CD4-positive, alpha-beta T cell treated with Interleukin-17A for 1 hour (primary cell): ENCODE data around the gene L1TD1.
"Not testable (repeated sequence)": the region's sequence is repeated elsewhere in the genome, so short reads cannot be mapped to it uniquely, and the experiment has no call there.

Source experiments
- DNase-seq: peaks from one replicate; pipeline ENCODE4 v3.0.0-alpha.2; 2020

The L1TD1 gene

DNA sequence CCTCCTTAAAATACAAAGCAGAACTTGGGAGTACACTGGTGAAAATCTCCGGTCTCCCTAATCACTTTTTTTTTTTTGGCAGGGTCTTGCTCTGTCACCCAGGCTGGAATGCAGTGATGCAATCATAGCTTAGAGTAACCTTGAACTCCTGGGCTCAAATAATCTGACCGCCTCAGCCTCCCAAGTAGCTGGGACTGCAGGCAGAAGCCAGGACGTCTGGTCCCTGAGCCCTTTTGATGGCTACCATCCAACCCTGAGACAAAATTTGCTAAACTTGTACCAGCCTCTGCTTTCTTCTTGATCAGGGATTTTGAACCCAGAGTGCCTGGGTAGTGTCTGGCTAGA, 4.1 kb downstream of the L1TD1 start:
- DNase-seq: no peak

DNA sequence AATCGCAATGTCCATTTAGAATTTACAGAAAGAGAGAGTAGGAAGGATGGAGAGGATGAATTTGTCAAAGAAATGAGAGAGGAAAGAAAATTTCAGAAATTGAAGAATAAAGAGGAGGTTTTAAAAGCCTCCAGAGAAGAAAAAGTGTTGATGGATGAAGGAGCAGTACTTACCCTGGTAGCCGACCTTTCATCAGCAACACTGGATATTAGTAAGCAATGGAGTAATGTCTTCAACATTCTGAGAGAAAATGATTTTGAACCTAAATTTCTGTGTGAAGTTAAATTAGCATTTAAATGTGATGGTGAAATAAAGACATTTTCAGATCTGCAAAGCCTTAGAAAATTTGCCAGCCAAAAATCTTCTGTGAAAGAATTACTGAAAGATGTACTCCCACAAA, 12.5 kb downstream of the L1TD1 start:
- no peak for DNase-seq

DNA sequence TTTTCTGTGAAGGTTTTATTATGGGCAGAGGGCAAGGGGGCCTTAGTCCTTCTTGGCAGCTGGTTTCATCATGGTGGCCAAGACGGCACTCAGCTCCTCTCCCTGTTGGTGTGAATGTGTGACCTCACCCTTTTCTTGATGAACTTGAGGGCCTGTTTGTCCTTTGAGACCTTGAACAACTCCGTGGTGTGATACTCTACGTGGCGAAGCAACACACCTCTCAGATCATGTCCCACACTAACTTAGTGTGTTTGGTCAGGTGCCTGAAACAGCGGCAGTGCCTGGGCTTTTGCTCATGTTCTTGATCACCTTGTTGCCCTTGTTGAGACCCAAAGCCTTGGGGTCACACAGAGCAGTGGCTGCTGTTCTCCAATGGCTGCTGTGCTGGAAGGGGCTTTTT, 13.4 kb downstream of the L1TD1 start:
- DNase-seq: no peak

DNA sequence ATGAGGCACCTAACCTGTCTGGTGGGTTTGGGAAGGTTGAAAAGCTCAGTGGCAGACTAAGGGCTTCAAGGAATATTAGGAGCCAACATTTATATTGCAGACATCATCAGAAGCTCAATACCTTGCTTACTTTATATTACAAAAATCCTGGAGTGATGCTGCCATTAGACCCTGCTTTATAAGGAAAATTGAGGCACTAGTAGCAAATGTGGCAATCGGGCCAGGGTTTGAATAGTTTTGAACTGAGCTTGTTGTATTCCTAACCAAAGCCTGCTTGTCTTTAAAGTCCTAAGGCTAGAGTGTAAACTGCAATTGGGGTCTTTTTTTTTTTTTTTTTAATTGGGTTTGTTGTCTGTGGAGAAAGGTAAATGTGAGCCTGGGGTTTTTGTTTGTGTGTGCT, 14.3 kb downstream of the L1TD1 start:
- no peak for DNase-seq

DNA sequence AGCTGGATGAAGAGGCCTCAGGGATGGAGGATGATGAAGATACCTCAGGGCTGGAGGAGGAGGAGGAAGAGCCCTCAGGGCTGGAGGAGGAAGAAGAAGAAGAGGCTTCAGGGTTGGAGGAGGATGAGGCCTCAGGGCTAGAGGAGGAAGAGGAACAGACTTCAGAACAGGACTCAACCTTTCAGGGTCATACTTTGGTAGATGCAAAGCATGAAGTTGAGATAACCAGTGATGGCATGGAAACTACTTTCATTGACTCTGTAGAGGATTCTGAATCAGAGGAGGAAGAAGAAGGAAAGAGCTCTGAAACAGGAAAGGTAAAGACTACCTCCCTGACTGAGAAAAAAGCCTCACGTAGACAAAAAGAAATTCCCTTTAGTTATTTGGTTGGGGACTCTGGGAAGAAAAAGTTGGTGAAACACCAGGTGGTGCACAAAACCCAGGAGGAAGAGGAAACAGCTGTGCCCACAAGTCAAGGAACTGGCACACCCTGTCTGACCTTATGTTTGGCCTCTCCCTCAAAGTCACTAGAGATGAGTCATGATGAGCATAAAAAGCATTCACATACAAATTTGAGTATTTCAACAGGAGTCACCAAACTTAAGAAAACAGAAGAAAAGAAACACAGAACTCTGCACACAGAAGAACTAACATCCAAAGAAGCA, 15.4 kb downstream of the L1TD1 start:
- no peak for DNase-seq

DNA sequence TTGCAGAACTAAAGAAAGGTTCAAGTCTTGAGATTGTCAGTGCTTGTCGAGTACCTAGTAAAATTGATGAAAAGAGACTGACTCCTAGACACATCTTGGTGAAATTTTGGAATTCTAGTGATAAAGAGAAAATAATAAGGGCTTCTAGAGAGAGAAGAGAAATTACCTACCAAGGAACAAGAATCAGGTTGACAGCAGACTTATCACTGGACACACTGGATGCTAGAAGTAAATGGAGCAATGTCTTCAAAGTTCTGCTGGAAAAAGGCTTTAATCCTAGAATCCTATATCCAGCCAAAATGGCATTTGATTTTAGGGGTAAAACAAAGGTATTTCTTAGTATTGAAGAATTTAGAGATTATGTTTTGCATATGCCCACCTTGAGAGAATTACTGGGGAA, 16.3 kb downstream of the L1TD1 start:
- no peak for DNase-seq

DNA sequence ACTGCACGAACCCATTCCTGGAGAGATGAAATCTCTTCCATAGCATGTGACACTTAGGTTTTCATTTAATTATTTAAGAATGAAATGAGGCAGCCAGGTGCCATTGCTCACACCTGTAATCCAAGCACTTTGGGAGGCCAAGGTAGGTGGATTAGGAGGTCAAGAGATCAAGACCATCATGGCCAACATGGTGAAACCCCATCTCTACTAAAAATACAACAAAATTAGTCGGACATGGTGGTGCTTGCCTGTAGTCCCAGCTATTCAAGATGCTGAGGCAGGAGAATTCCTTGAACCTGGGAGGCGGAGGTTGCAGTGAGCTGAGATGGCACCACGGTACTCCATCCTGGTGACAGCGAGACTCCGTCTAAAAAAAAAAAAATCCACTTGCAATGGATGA, 17.8 kb downstream of the L1TD1 start:
- DNase-seq: no peak

DNA sequence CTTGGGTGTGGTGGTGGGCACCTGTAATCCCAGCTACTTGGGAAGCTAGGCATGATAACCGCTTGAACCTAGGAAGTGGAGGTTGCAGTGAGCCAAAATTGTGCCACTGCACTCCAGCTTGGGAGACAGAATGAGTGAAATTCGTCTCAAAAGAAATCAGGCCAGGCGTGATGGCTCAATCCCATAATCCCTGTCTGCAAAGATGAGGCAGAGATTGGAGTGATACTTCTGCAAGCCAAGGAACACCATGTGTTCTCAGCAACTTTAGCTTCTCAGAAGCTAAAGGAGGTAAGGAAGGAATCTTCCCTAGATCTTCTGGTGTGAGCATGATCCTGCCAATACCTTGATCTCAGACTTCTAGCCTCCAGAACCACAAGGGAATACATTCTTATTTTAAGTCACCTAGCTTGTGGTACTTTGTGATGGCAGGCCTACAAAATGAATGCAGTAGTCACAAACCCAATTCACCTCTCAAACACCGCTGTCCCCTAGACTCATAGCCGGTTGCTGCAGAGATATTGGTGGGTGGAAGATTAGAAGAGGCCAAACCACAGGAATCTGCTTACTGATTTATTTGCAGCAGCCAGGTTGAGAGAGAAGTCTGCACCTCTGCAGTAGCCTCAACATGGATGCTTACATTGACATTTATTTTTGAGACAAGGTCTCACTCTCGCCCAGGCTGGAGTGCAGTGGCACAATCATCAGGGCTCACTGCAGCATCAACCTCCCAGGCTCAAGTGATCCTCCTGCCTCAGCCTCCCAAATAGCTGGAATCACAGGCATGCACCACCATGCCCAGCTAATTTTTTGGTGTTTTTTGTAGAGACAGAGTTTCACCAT, 18.6 kb downstream of the L1TD1 start:
- DNase-seq: no peak

DNA sequence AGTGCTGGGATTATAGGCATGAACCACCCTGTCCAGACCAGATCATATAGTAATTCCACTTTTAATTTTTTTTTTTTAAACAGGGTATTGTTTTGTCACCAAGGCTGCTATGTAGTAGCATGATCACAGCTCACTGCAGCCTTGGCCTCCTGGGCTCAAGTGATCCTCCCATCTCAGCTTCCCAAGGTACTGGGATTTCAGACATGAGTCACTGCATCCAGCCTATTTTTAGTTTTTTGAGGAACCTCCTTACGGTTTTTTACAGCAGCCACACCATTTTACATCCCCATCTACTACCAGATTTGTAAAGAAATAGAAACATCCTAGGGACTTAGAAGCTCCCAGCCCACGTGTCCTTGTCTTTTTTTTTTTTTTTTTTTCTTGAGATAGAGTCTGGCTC, 24.0 kb downstream of the L1TD1 start:
- no peak for DNase-seq

DNA sequence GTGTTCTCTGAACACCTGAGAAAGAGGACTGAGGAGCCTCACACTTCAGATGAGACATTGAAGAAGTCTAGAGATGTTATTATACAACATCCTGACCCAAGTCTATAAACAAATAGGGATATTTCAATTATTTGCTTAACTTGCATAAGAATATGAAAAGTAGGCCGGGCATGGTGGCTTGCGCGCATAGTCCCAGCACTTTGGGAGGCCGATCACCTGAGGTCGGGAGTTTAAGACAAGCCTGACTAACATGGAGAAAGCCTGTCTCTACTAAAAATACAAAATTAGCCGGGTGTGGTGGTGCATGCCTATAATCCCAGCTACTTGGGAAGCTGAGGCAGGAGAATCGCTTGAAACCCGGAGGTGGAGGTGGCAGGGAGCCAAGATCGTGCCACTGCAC, 25.8 kb downstream of the L1TD1 start:
- DNase-seq: not testable (repeated sequence)

DNA sequence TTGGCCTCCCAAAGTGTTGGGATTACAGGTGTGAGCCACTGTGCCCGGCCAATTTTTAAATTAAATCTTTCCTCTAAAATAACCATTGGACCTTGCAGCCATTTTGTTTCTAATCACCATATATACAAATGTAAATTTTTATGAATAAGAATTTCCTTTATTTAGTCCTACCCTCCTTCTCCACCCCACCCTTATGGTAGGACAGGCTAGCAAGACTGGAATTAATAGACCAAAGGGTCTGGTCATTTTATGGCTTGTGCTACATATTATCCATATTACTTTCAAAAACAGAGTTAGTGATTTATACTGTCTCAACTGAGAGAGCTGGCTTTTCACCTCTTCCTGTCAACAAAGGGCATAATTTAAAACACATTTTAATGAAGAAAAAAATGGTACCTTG, 26.5 kb downstream of the L1TD1 start:
- no peak for DNase-seq

DNA sequence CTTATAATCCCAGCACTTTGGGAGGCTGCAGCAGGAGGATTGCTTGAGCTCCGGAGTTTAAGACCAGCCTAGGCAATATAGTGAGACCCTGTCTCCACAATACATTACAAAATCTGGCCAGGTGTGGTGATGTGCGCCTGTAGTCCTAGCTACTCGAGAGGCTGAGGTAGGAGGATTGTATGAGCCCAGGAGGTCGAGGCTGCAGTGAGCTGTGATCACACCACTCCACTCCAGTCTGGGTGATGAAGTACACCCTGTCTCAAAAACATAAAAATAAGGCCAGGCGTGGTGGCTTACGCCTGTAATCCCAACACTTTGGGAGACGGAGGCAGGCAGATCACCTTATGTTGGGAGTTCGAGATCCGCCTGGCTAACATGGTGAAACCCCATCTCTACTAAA, 27.7 kb downstream of the L1TD1 start:
- DNase-seq: no peak

DNA sequence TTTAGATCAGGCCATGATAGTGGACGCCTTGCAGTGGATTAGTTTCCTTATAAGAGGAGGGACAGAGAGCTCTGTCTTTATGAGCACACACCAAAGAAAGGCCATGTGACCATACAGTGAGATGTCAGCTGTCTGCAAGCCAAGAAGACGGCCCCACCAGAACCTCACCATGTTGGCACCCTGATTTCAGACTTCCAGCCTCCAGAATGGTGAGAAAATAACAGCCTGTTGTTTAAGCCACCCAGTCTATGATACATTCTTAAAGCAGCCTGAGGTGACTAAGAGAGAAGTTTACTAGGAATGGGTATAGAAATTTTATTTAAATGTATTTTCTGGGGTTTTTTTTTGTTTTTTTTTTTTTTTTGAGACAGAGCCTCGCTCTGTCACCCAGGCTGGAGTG, 29.5 kb downstream of the L1TD1 start:
- DNase-seq: no peak

DNA sequence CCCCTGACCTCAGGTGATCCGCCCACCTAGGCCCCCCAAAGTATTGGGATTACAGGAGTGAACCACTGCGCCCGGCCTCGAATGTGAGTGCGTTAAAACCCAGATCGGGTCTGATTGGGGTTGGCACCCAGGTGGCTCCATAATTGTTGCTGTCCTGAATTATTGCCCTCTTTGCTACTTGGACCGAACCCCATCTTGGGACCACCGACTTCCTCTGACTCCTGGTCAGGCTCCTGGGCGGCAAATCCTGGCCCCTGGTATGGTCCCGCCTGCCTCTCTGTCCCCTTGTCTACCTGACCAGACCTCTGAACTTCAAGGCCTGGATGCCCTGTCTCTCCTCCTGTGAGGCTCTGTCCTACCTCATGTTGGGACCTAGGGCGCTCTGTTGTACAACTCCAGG, 32.8 kb downstream of the L1TD1 start:
- DNase-seq: no peak

DNA sequence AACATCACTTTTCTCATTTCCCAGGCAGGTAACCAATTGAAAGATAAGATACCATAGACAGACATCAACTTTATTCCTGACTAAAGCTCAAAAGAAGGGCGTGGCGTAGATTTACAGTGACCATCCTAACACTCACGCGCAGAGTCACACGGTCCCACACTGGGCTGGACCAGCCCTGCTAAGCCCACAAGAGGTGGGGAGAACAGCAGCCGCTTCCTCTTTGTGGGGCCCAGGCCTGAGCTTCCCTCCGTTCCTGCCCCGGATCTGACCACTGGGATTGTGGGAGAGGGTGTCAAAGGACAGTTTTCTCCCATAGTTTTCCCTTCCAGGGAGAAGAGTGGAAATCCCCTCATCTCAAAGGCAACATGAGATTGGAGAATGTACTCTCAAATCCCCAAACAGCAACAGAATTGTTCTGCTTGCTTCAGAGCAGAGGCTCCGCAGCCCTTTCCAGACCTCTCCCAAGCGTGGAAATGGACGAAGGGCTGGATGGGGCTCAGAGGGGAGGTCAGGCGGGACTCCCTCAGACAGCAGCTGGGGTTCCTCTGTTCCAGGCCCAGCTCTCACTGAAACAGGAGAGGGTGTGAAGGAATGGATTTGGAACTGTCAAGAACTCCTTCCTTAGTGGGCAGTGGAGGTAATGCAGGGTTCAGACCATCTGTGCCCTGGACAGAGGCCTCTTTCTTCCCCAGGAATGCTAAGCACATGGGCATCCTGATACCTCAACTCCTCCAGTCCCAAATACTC, 33.7 kb downstream of the L1TD1 start:
- no peak for DNase-seq

DNA sequence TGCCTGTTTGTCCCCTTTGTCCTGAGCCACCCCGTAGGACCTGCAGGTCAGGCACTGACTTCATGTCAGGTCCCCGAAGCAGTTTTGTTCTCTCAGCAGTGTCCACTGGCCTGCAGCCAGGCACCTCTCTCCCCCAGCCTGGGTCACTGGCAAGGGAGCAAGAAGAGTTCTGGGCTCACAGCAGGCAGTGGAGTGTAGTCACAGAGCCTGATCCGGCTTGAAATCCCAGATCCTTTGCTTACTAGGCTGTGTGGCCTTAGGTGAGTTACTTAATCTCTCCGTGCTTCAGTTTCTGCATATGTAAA, 34.2 kb downstream of the L1TD1 start:
- DNase-seq: no peak

DNA sequence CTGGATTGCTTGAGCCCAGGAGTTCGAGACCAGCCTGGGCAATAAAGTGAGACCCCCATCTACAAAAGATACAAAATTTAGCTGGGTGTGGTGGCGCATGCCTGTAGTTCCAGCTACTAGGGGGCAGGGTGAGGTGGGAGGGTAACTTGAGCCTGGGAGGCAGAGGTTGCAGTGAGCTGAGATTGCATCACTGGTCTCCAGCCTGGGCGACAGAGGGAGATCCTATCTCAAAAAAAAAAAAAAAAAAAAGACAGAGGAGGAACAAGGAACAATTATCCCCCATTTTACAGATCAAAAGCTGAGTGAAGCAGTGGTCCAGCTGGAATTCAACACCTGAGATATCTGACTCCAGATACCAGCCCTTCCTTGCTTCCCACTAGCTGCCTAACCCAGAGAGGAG, 34.8 kb downstream of the L1TD1 start:
- DNase-seq: no peak

DNA sequence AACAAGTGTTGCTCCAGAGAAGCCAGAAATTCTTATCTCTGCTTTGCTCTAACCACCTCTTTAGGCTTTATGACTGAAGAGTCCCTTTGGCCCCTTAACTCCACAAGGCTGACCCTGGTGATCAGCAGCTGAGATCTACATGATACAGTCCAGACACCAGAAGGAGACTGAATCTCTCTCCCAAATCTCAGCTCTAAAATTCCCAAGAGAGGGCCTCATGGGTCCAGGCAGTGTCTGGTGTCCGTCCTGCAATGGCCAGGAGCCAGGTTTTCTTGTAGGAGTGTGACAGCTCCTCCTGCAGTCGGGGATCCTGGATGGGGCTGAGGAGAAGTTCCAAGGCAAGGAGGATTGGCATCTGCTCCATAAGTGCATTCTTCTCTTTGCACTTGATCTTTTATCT, 35.3 kb downstream of the L1TD1 start:
- DNase-seq: no peak

DNA sequence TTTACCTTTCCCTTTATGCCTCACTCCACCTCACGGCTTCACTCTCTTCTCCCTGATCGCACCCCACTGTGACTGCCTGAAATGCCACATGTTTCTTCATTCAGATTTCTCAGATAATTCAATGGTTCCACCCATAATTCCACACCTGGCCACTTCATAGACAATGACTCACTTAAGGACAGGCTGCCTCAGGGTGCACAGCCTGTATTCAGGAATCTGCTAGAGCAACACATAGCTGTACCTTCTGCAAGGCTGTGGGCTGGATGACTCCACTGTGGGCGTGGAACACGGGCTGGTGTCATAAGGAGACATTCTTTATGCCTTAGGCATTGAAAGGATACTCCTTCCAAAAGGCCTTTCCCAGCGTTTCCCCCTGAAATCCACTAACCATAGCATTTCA, 36.1 kb downstream of the L1TD1 start:
- no peak for DNase-seq

DNA sequence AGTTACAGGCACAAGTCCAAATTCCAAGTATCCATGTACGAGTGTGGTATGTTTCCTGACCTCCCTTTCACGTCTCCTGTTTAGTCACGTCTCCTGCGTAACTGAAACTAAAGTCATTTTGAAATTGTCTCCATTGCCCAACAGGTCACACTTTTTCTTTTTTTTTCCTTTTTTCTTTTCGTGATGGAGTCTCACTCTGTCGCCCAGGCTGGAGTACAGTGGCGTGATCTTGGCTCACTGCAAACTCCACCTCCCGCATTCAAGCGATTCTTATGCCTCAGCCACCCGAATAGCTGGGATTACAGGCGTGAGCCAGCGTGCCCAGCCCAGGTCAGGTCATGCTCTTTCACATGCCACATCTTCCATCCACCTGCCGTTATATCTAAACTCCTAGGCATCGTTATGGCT, 38.2 kb downstream of the L1TD1 start:
- no peak for DNase-seq

DNA sequence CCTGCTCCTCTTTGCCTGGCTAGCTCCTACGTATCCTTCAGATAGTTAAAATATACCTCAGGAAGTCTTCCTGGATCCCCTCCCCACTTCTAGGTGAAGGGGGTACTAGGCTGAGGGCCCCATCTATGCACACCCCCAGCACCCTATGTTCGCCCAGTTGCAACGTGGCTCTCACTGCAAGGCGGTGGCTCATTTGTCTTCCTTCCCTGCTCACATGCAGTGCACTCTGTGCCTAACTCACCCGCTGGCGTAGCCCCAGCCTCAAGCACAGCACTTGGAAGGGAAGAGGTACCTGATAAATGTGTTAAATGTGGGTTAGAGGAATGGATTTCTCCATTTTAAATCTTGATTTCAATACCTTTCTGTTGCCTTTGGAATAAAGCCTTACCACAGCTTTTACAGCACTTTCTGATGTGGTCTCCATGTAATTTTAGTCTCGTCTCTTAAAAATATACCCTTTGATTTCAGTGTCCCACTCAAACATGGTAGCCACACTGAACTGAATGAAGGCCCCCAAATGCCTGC, 39.3 kb downstream of the L1TD1 start:
- DNase-seq: no peak

DNA sequence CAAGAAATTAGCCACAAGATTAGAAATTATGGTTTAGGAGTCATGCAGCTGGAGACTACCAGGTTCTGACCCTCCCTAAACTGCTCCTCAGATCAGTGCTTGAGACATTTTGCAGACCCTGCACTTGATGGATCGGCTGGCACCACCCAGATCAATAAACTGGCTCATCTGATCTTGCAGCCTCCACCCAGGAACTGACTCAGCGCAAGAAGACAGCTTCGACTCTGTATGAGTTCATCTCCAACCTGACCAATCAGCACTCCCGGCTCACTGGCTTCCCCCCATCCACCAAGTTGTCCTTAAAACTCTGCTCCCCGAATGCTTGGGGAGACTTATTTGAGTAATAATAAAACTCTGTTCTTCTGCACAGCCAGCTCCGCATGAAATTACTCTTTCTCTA, 40.0 kb downstream of the L1TD1 start:
- no peak for DNase-seq

DNA sequence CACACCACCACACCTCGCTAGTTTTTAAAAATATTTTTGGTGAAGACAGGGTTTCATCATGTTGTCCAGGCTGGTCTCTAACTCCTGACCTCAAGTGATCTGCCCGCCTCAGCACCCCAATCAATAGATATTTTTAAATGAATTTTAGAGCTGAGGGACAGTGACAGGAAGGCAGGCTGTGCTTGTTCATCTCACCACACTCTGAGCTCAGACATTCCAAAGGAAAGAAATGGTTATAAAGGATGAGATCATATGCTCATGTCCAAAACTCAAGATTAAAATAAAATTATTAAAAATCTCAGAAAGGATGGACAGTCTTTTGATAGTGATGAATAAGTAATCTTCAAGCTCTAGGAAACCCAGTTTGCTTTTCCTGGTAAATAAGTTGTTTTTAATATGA, 40.9 kb downstream of the L1TD1 start:
- no peak for DNase-seq

DNA sequence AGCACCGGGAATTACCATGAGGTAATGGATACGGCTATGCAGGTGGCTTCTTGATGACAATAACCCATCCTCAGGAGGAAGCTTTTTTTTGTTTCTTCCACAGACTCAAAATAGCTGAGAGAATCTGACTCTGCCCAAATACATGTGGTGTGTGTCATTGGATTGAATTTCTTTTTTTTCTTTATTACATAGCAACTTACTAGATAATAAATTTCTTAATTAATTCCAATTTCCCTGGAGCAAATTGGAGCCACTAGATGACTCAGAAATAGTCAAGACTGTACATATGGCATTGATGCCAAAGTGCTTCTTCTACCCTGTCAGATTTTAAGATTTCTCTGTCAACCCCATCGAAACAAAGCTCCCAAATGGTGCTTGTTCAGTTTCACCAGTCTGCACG, 42.7 kb downstream of the L1TD1 start:
- DNase-seq: no peak
